Panc1 (cell line): ENCODE data around the gene GJB3. TPM values are rescaled to one million over a fixed set of nuclear protein-coding genes. Genes with fewer than 3 reads are reported as not detected.

Experiments
- ATAC-seq: fragments of 200-7000 bp; cut with Tn5 transposase; 2 replicates; pipeline ENCODE4 v1.9.1; 2020; ENCODE audit warnings: mild to moderate bottlenecking, moderate library complexity
- BruUV-seq: library from RNA; stranded (reverse); fragments of 400-500 nt; replicated peaks from 2 replicates; lab custom pipeline; 2021; lab: Mats Ljungman, UMichigan
- CTCF ChIA-PET: fragments of 300-600 bp; sonication (Branson Sonifier 250); formaldehyde crosslinking; loops from one replicate; lab custom pipeline; 2022; ENCODE audit warnings: antibody characterized with exemption; lab: Charles Lee
- POLR2A ChIA-PET: fragments of 300-600 bp; sonication (Branson Sonifier 250); formaldehyde crosslinking; loops from one replicate; lab custom pipeline; 2022; ENCODE audit warnings: antibody characterized with exemption; lab: Charles Lee
- DNase-seq: peaks from one replicate; pipeline ENCODE4 v3.0.0-alpha.2; 2010; ENCODE audit warnings: low read depth, low spot score
- H3K27ac ChIP-seq: 2 replicates; pipeline ENCODE4 v1.5.1; 2011; ENCODE audit warnings: mild to moderate bottlenecking, low read length, inconsistent platforms
- H3K27me3 ChIP-seq: fragments of 200-500 bp; sonication (Bioruptor generic); 2 replicates; pipeline ENCODE4 v1.6.0; 2014; ENCODE audit warnings: low read length, inconsistent platforms; ENCODE audit not compliant: control insufficient read depth, insufficient read depth
- H3K36me3 ChIP-seq: fragments of 200-500 bp; sonication (Bioruptor generic); 2 replicates; pipeline ENCODE4 v1.5.1; 2014; ENCODE audit warnings: inconsistent platforms, mild to moderate bottlenecking, low read length, moderate library complexity; ENCODE audit not compliant: control insufficient read depth, insufficient read depth
- H3K4me1 ChIP-seq: 2 replicates; pipeline ENCODE4 v1.5.1; 2011; ENCODE audit warnings: inconsistent platforms, mild to moderate bottlenecking, low read length, moderate library complexity; ENCODE audit not compliant: control insufficient read depth, insufficient read depth
- H3K4me3 ChIP-seq, 2 experiments: 2 replicates each; pipeline ENCODE4 v1.5.1; 2011 to 2012; ENCODE audit warnings: low read depth in 2 of 2, low read length in 2 of 2, mild to moderate bottlenecking in 2 of 2, inconsistent platforms in 1 of 2, moderate library complexity in 1 of 2
- H3K9me3 ChIP-seq: fragments of 200-500 bp; sonication (Bioruptor generic); 2 replicates; pipeline ENCODE4 v1.5.1; 2014; ENCODE audit warnings: low read depth, mild to moderate bottlenecking, inconsistent platforms, low read length, moderate library complexity; ENCODE audit not compliant: control insufficient read depth, insufficient read depth
- POLR2AphosphoS5 ChIP-seq: IDR thresholded peaks from 2 replicates; pipeline ENCODE4 v1.6.1; 2012; ENCODE audit warnings: mild to moderate bottlenecking, low read depth, low read length, moderate library complexity
- REST ChIP-seq, 2 experiments: IDR thresholded peaks; 2 replicates each; pipeline ENCODE4 v1.6.1; 2011 to 2012; ENCODE audit warnings: low read depth in 2 of 2, control low read depth in 1 of 2, low read length in 1 of 2, mild to moderate bottlenecking in 1 of 2, moderate library complexity in 1 of 2; ENCODE audit not compliant: insufficient read depth in 1 of 2
- SIN3A ChIP-seq: IDR thresholded peaks from 2 replicates; pipeline ENCODE4 v1.6.1; 2012; ENCODE audit warnings: low read depth, mild to moderate bottlenecking, low read length, moderate library complexity, borderline replicate concordance; ENCODE audit not compliant: insufficient read depth
- TCF7L2 ChIP-seq: IDR thresholded peaks from 2 replicates; pipeline ENCODE4 v1.6.1; 2011; ENCODE audit warnings: mild to moderate bottlenecking, low read depth, low read length, inconsistent platforms
- in situ Hi-C: cut with HindIII; loops from 2 replicates; pipeline ENCODE4 v1.10.0; 2016; ENCODE audit warnings: low sequenced_read_pairs, low pct_unique_long_range_greater_than_20kb
- intact Hi-C: fragments of 100-400 bp; cut with micrococcal nuclease; formaldehyde crosslinking; loops from one replicate; pipeline ENCODE4 v1.10.0; 2022; ENCODE audit not compliant: unreplicated experiment
- total RNA-seq: library from RNA; stranded (reverse); gene quantifications from one replicate; pipeline ENCODE4 v1.2.1, GENCODE V29; 2021; ENCODE audit not compliant: unreplicated experiment
- TF ChIP-seq, protein P1 (sequence below): fragments of 450-650 bp; IDR thresholded peaks from 2 replicates; pipeline ENCODE4 v1.5.1; 2017; ENCODE audit warnings: mild to moderate bottlenecking

Gene GJB3
- total RNA-seq, 1 experiment from 2014 or later: 0.15 TPM

DNA sequence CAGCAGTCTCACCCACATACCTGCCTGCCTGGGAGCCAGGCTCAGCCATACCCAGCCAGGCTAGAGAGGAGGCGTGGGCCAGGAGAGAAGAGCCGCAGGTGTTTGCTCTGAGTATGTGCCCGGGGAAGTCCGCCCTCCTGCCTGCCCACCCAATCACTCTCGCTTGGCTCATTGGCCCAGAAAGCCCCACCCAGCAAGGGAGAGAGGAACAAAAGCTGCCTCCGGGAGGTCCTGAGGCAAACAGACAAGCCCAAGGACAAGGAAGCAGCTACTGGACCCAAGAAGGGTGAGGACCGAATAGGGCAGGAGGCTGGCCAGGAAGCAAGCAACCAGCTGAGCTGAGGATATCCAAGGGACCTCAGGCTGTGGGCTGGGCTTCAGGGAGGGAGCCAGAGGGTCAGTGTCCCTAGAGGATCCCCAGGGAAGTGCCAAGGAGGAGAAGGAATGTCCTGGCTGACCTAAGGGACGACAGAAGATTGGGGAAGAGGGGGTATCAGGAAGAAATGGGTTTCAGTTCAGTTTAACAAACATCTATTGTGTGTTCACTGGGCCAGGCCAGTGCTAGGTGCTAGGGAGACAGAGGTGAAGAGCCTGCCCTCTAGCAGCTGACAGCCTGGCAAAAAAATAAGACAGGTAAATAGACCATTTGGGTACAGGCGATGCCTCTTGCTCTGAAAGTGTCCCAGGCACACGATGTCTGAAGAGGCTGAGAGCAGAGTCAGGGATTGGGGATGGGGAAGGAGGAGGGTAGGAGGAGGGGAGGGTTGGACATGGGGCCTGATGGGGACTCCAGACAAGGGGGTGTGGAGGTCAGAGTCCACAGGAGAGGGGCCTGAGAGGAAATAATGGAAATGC lies 21.3 kb upstream of the GJB3 start, which contains the start of gene GJB4:
Gene GJB4, plus strand, starts transcription at position 238 of the 855 bp plus-strand sequence. CDS start 1,515 bp downstream, outside the sequence.
- Histone ChIP-seq H3K4me3 (no peak within 1 kb of the TSS), H3K36me3 (no peaks in the 10 kb centered on the region), H3K4me1 (no peaks in the 10 kb centered on the region; the same call in 1 of the 2 replicates), H3K9me3 (no peaks in the 10 kb centered on the region), H3K27me3 (no peaks in the 10 kb centered on the region), H3K27ac (no peak within 1 kb of the TSS)
- DNase-seq (no peak), ATAC-seq (no peak)
- in situ Hi-C loops (no loop called here), intact Hi-C loops (no loop called here)
- TF ChIP-seq SIN3A: no peak
- TF ChIP-seq, protein P1, sequence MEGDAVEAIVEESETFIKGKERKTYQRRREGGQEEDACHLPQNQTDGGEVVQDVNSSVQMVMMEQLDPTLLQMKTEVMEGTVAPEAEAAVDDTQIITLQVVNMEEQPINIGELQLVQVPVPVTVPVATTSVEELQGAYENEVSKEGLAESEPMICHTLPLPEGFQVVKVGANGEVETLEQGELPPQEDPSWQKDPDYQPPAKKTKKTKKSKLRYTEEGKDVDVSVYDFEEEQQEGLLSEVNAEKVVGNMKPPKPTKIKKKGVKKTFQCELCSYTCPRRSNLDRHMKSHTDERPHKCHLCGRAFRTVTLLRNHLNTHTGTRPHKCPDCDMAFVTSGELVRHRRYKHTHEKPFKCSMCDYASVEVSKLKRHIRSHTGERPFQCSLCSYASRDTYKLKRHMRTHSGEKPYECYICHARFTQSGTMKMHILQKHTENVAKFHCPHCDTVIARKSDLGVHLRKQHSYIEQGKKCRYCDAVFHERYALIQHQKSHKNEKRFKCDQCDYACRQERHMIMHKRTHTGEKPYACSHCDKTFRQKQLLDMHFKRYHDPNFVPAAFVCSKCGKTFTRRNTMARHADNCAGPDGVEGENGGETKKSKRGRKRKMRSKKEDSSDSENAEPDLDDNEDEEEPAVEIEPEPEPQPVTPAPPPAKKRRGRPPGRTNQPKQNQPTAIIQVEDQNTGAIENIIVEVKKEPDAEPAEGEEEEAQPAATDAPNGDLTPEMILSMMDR: no peak
- TF ChIP-seq REST (IDR thresholded peaks at IDR 0.05; ENCODE audit: insufficient read depth in 1 of 2, low read depth in 2 of 2, low read length in 1 of 2): no peak
- no peak for TF ChIP-seq TCF7L2
- no peak for TF ChIP-seq POLR2AphosphoS5
- ChIA-PET CTCF (no interaction called here), POLR2A (no interaction called here)
- no TSS peak for BruUV-seq

- no peak for ATAC-seq
- no peaks in the 10 kb centered on the region for H3K27me3 ChIP-seq
- H3K36me3 ChIP-seq: no peaks in the 10 kb centered on the region
- no peak overlapping the region for H3K4me3 ChIP-seq
- ChIA-PET POLR2A (interaction anchor here (0.6 kb wide), 1 partner anchor 10 kb away, joined by 5 read pairs; no protein-coding TSS in a partner anchor), CTCF (no interaction called here)
- no peaks in the 10 kb centered on the region; the same call in 1 of the 2 replicates for H3K4me1 ChIP-seq
- DNase-seq: no peak
- in situ Hi-C loops (no loop called here), intact Hi-C loops (no loop called here)
- H3K27ac ChIP-seq: no peak overlapping the region
- TF ChIP-seq SIN3A (no peak), POLR2AphosphoS5 (no peak), TCF7L2 (no peak), REST (IDR thresholded peaks at IDR 0.05; ENCODE audit: insufficient read depth in 1 of 2, low read depth in 2 of 2, low read length in 1 of 2) (no peak)
- TF ChIP-seq, protein P1: no peak
- H3K9me3 ChIP-seq: no peaks in the 10 kb centered on the region
- BruUV-seq: no TSS peak
These were observed 19.7 kb upstream of the GJB3 start for GRCh38 chr1:34761176-34761761.
